ENCODE data around the gene LRRC8B.
"Not testable (repeated sequence)": the region's sequence is repeated elsewhere in the genome, so short reads cannot be mapped to it uniquely, and the experiment has no call there.

LRRC8B gene

GRCh38 chr1:89587729-89588161 lies 63.1 kb downstream of the LRRC8B start:
- DNase-seq: no peak

- DNase-seq: no peak
These were observed 63.9 kb downstream of the LRRC8B start for GRCh38 chr1:89588480-89588879.

GRCh38 chr1:89589515-89589914 lies 64.9 kb downstream of the LRRC8B start:
- DNase-seq: no peak

GRCh38 chr1:89590341-89591080 lies 65.9 kb downstream of the LRRC8B start:
- DNase-seq: no peak

- DNase-seq: not testable (repeated sequence)
These were observed 68.3 kb downstream of the LRRC8B start for GRCh38 chr1:89592861-89593302.

GRCh38 chr1:89594096-89594740 lies 69.6 kb downstream of the LRRC8B start:
- DNase-seq: no peak

- DNase-seq: no peak
These were observed 72.1 kb downstream of the LRRC8B start for GRCh38 chr1:89596698-89597097.

- no peak for DNase-seq
These were observed 74.1 kb downstream of the LRRC8B start for GRCh38 chr1:89598450-89599331.

- no peak for DNase-seq
These were observed 74.7 kb downstream of the LRRC8B start for GRCh38 chr1:89599332-89599630.

GRCh38 chr1:89600451-89601224 lies 76.0 kb downstream of the LRRC8B start:
- DNase-seq: no peak

- peak in 1 of 2 donors; percentile 31 for DNase-seq
These were observed 78.3 kb downstream of the LRRC8B start for GRCh38 chr1:89602871-89603404.

GRCh38 chr1:89603651-89604413 lies 79.2 kb downstream of the LRRC8B start:
- peak; percentile 60 to 63 for DNase-seq

GRCh38 chr1:89604414-89604735 lies 79.7 kb downstream of the LRRC8B start:
- DNase-seq: no peak

- DNase-seq: no peak
These were observed 81.1 kb downstream of the LRRC8B start for GRCh38 chr1:89605692-89606091.

GRCh38 chr1:89606227-89606980 lies 81.8 kb downstream of the LRRC8B start:
- DNase-seq: no peak

GRCh38 chr1:89607156-89607555 lies 82.5 kb downstream of the LRRC8B start:
- DNase-seq: peak; percentile 51 to 56

- no peak for DNase-seq
These were observed 83.1 kb downstream of the LRRC8B start for GRCh38 chr1:89607586-89608318.

GRCh38 chr1:89608319-89608983 lies 83.8 kb downstream of the LRRC8B start:
- DNase-seq: peak; percentile 74 to 81

- DNase-seq: peak; percentile 55 to 66
These were observed 84.5 kb downstream of the LRRC8B start for GRCh38 chr1:89608984-89609725.

All from activated CD4-positive, alpha-beta T cell treated with anti-CD3 and anti-CD28 coated beads for 4 hours (primary cell).